ENCODE measurements around the gene ATP8A2. TPM values are rescaled to one million over a fixed set of nuclear protein-coding genes. Genes with fewer than 3 reads are reported as not detected.

The ATP8A2 gene
- total and polyA plus RNA-seq, 9 of the 15 experiments (the other 6 are each of a cell fraction or from before 2014, with no cell fraction given): under 0.01 to 0.33 (median 0.06) TPM; not detected in 4

DNA sequence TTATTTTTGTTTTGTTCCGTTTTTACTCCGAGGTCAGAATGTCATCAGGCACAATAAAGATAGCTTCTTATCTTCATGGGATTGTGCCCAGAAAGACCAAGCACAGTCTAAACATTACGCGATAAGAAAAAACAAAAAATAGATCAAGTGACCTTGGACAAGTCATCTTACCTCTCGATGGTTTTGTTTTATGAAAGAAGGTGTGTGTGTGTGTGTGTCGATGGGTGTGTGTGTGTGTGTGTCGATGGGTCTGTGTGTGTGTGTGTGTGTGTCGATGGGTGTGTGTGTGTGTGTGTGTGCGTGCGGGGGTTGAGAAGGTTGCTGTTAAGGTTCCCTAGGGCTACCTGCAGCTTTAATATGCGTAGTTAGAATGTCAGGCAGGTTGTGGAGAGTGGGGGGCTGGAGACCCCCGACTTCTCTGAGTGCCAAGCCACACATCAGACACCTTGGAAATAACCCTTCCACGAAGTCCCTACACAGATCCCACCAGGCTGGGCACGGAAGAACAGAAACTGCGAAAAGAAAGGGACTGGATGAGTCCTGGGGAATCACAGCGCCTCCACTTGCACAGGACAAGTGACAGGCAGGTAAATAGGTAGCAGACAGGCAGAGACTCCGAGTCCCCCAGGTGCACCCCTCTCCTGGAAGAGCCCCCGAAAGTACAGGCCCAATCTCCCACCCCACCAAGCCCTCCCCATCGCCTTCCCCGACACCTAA, 458 bp upstream of the ATP8A2 start (continued):
- TF ChIP-seq, protein P1, sequence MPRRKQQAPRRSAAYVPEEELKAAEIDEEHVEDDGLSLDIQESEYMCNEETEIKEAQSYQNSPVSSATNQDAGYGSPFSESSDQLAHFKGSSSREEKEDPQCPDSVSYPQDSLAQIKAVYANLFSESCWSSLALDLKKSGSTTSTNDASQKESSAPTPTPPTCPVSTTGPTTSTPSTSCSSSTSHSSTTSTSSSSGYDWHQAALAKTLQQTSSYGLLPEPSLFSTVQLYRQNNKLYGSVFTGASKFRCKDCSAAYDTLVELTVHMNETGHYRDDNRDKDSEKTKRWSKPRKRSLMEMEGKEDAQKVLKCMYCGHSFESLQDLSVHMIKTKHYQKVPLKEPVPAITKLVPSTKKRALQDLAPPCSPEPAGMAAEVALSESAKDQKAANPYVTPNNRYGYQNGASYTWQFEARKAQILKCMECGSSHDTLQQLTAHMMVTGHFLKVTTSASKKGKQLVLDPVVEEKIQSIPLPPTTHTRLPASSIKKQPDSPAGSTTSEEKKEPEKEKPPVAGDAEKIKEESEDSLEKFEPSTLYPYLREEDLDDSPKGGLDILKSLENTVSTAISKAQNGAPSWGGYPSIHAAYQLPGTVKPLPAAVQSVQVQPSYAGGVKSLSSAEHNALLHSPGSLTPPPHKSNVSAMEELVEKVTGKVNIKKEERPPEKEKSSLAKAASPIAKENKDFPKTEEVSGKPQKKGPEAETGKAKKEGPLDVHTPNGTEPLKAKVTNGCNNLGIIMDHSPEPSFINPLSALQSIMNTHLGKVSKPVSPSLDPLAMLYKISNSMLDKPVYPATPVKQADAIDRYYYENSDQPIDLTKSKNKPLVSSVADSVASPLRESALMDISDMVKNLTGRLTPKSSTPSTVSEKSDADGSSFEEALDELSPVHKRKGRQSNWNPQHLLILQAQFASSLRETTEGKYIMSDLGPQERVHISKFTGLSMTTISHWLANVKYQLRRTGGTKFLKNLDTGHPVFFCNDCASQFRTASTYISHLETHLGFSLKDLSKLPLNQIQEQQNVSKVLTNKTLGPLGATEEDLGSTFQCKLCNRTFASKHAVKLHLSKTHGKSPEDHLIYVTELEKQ (CRISPR knock-in tag; IDR thresholded peaks at IDR 0.05): no peak
- no peak for TF ChIP-seq CCAR2 (IDR thresholded peaks at IDR 0.05; ENCODE audit: low read depth, low read length)
- peak; percentile 55 for TF ChIP-seq TAL1 (IDR thresholded peaks at IDR 0.05)
- TF ChIP-seq ZNF77 (CRISPR knock-in tag; IDR thresholded peaks at IDR 0.05): no peak
- TF ChIP-seq RUNX1 (IDR thresholded peaks at IDR 0.05; ENCODE audit: low read depth): no peak
- 0 out of 2 replicates have a peak, but pooled peaks have one; percentile 17 for TF ChIP-seq CTBP1 (IDR thresholded peaks at IDR 0.05; ENCODE audit: borderline replicate concordance)
- peak; percentile 60; the same call in 1 of the 2 replicates for TF ChIP-seq ESRRA (IDR thresholded peaks at IDR 0.05; ENCODE audit: borderline replicate concordance, low read depth)
- TF ChIP-seq SMAD4 (CRISPR knock-in tag; conservative IDR thresholded peaks at IDR 0.05): peak; percentile 59
- no peak for TF ChIP-seq MTA2 (IDR thresholded peaks at IDR 0.05; ENCODE audit: low read depth)
- peak; percentile 72 for TF ChIP-seq CBFA2T3 (IDR thresholded peaks at IDR 0.05)
- TF ChIP-seq SMARCE1 (IDR thresholded peaks at IDR 0.05): 0 out of 2 replicates have a peak, but pooled peaks have one; percentile 19
- no peak for TF ChIP-seq MAX (CRISPR knock-in tag; IDR thresholded peaks at IDR 0.05)
- no peak for TF ChIP-seq SMAD1 (IDR thresholded peaks at IDR 0.05; ENCODE audit: low read depth, low read length, partially characterized antibody)
- TF ChIP-seq NCOR1 (IDR thresholded peaks at IDR 0.05): peak; percentile 61
- no peak for TF ChIP-seq MYNN (IDR thresholded peaks at IDR 0.05)
- no peak for TF ChIP-seq MYNN (CRISPR knock-in tag; IDR thresholded peaks at IDR 0.05)
- TF ChIP-seq ZNF133 (CRISPR knock-in tag; IDR thresholded peaks at IDR 0.05): no peak
- TF ChIP-seq GABPA (tag; conservative IDR thresholded peaks at IDR 0.05; ENCODE audit: low read depth): no peak
- no peak for TF ChIP-seq ELF2 (CRISPR knock-in tag; IDR thresholded peaks at IDR 0.05)
- TF ChIP-seq SMARCA5 (IDR thresholded peaks at IDR 0.05): 0 out of 2 replicates have a peak, but pooled peaks have one; percentile 32
- peak; percentile 74 for TF ChIP-seq TEAD4 (IDR thresholded peaks at IDR 0.05; ENCODE audit: low read length)
- no peak for TF ChIP-seq TEAD4 (CRISPR knock-in tag; IDR thresholded peaks at IDR 0.05; ENCODE audit: borderline replicate concordance)
- 0 out of 2 replicates have a peak, but pooled peaks have one; percentile 14 for TF ChIP-seq BHLHE40 (IDR thresholded peaks at IDR 0.05; ENCODE audit: low read length)
- TF ChIP-seq RCOR1 (IDR thresholded peaks at IDR 0.05; ENCODE audit: borderline replicate concordance in 1 of 2, low read depth in 2 of 2, low read length in 2 of 2): peak in 1 of 2 experiments; percentile 50; a peak in 1 of 4 replicates
- TF ChIP-seq NFE2L1 (tag; IDR thresholded peaks at IDR 0.05; ENCODE audit: borderline replicate concordance, low read depth): no peak
- TF ChIP-seq NFIX (CRISPR knock-in tag; IDR thresholded peaks at IDR 0.05; ENCODE audit: low read depth): no peak
- 0 out of 2 replicates have a peak, but pooled peaks have one; percentile 66 for TF ChIP-seq MCM3 (IDR thresholded peaks at IDR 0.05)
- no peak for TF ChIP-seq MEIS2 (IDR thresholded peaks at IDR 0.05; ENCODE audit: partially characterized antibody)
- TF ChIP-seq DPF2 (IDR thresholded peaks at IDR 0.05): 0 out of 2 replicates have a peak, but pooled peaks have one; percentile 41
- peak; percentile 75; the same call in 1 of the 2 replicates for TF ChIP-seq SOX6 (IDR thresholded peaks at IDR 0.05)
- peak; percentile 68 for TF ChIP-seq MEF2D (tag; conservative IDR thresholded peaks at IDR 0.05; ENCODE audit: low read depth)

All from K562 (cell line).